Measurements from ENCODE around the gene KISS1R.

The KISS1R gene

DNA sequence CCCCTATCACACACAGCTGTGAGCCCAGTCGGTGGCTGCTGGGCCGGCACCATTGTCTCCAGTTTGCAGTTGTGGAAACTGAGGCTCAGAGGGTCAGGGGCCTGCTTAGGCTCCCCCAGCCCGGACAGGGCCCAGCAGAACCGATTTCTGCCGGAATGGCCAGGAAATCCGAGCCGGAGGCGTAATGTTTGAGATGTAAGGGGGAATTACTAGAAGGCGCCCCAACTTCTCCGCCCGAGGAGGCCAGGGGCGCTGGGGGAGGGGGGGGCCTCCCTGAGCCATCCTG, 962 bp downstream of the KISS1R start (continued):
- TF ChIP-seq RARB (CRISPR knock-in tag; IDR thresholded peaks at IDR 0.05) (no peak), ARNTL (CRISPR knock-in tag; IDR thresholded peaks at IDR 0.05; ENCODE audit: borderline replicate concordance, low read depth) (no peak), ZFP3 (CRISPR knock-in tag; IDR thresholded peaks at IDR 0.05) (no peak), ZC3H10 (CRISPR knock-in tag; IDR thresholded peaks at IDR 0.05) (no peak), ISL1 (CRISPR knock-in tag; IDR thresholded peaks at IDR 0.05) (no peak), ZNF8 (CRISPR knock-in tag; IDR thresholded peaks at IDR 0.05) (no peak), TOX (CRISPR knock-in tag; IDR thresholded peaks at IDR 0.05; ENCODE audit: borderline replicate concordance) (no peak), ZFP30 (CRISPR knock-in tag; IDR thresholded peaks at IDR 0.05) (no peak), TSHZ2 (CRISPR knock-in tag; IDR thresholded peaks at IDR 0.05) (no peak)

GRCh38 chr19:918481-919198, 1.5 kb downstream of the KISS1R start:
- TF ChIP-seq GLIS3 (CRISPR knock-in tag; IDR thresholded peaks at IDR 0.05) (no peak), TOX (CRISPR knock-in tag; IDR thresholded peaks at IDR 0.05; ENCODE audit: borderline replicate concordance) (no peak), ZNF70 (CRISPR knock-in tag; IDR thresholded peaks at IDR 0.05) (no peak), TSHZ2 (CRISPR knock-in tag; IDR thresholded peaks at IDR 0.05) (no peak), PPARA (CRISPR knock-in tag; IDR thresholded peaks at IDR 0.05; ENCODE audit: borderline replicate concordance) (no peak), ESRRG (CRISPR knock-in tag; IDR thresholded peaks at IDR 0.05) (no peak), ZNF565 (CRISPR knock-in tag; conservative IDR thresholded peaks at IDR 0.05; ENCODE audit: low read depth) (no peak), CSDC2 (CRISPR knock-in tag; IDR thresholded peaks at IDR 0.05) (no peak), ZC3H10 (CRISPR knock-in tag; IDR thresholded peaks at IDR 0.05) (no peak), RARB (CRISPR knock-in tag; IDR thresholded peaks at IDR 0.05) (no peak), CSRNP3 (CRISPR knock-in tag; IDR thresholded peaks at IDR 0.05) (no peak), ZFP30 (CRISPR knock-in tag; IDR thresholded peaks at IDR 0.05) (no peak), SNAI2 (CRISPR knock-in tag; IDR thresholded peaks at IDR 0.05) (no peak), TCF4 (CRISPR knock-in tag; IDR thresholded peaks at IDR 0.05; ENCODE audit: borderline replicate concordance) (no peak)
- TF ChIP-seq, protein P1, sequence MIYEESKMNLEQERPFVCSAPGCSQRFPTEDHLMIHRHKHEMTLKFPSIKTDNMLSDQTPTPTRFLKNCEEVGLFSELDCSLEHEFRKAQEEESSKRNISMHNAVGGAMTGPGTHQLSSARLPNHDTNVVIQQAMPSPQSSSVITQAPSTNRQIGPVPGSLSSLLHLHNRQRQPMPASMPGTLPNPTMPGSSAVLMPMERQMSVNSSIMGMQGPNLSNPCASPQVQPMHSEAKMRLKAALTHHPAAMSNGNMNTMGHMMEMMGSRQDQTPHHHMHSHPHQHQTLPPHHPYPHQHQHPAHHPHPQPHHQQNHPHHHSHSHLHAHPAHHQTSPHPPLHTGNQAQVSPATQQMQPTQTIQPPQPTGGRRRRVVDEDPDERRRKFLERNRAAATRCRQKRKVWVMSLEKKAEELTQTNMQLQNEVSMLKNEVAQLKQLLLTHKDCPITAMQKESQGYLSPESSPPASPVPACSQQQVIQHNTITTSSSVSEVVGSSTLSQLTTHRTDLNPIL (CRISPR knock-in tag; IDR thresholded peaks at IDR 0.05; ENCODE audit: low read depth), result no peak
- no peak for ATAC-seq

DNA sequence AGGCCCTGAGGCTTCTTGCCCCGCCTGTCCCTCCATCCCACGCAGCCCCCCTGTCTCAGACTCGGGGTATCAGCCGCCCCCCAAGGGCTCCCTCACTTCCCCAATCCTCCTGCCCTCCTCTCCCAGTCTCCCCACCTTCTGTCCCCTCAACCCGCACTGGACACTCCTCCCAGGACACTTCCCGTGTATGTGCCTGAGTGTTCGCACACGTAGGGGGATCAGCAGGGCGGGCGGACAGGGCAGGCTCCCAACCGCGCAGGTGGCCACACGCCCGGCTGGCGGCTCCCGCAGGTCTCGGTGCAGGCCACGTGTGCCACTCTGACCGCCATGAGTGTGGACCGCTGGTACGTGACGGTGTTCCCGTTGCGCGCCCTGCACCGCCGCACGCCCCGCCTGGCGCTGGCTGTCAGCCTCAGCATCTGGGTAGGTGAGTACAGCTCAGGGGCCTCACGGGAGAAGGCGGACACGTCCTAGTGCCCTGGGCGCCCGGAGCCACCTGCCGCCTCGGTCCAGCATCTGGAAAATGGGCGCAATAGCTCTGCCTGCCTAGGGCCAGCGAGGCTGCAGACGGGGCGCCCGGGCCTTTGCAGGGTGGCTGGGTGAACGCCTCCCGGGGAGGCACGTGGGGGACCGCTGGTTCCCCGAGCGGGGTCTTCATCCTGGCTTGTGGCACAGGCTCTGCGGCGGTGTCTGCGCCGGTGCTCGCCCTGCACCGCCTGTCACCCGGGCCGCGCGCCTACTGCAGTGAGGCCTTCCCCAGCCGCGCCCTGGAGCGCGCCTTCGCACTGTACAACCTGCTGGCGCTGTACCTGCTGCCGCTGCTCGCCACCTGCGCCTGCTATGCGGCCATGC, 2.3 kb downstream of the KISS1R start:
- peak; percentile 5; the same call in 2 of the 3 replicates for ATAC-seq
- no peak for TF ChIP-seq ESRRG (CRISPR knock-in tag; IDR thresholded peaks at IDR 0.05)
- TF ChIP-seq, protein P2, sequence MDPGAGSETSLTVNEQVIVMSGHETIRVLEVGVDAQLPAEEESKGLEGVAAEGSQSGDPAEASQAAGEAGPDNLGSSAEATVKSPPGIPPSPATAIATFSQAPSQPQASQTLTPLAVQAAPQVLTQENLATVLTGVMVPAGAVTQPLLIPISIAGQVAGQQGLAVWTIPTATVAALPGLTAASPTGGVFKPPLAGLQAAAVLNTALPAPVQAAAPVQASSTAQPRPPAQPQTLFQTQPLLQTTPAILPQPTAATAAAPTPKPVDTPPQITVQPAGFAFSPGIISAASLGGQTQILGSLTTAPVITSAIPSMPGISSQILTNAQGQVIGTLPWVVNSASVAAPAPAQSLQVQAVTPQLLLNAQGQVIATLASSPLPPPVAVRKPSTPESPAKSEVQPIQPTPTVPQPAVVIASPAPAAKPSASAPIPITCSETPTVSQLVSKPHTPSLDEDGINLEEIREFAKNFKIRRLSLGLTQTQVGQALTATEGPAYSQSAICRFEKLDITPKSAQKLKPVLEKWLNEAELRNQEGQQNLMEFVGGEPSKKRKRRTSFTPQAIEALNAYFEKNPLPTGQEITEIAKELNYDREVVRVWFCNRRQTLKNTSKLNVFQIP (CRISPR knock-in tag; IDR thresholded peaks at IDR 0.05; ENCODE audit: borderline replicate concordance, low read depth), result no peak
- TF ChIP-seq ZFP30 (CRISPR knock-in tag; IDR thresholded peaks at IDR 0.05), result no peak
- no peak for TF ChIP-seq ZNF8 (CRISPR knock-in tag; IDR thresholded peaks at IDR 0.05)
- TF ChIP-seq GLIS3 (CRISPR knock-in tag; IDR thresholded peaks at IDR 0.05), result no peak
- no peak for TF ChIP-seq ZC3H10 (CRISPR knock-in tag; IDR thresholded peaks at IDR 0.05)

All from SK-N-SH treated with all-trans-retinoic acid at 6 μM for 48 hours (cell line).